Keratinocyte (primary cell): ENCODE results near the gene RNF212. TPM values are rescaled to one million over a fixed set of nuclear protein-coding genes. Genes with fewer than 3 reads are reported as not detected.
A peak's percentile ranks its signal among the peaks of the same experiment; 100 is the strongest.

Experiments
- DNase-seq: peaks from one replicate; pipeline ENCODE4 v3.0.0-alpha.2; 2011; ENCODE audit warnings: low read depth, missing footprints, low spot score
- FAIRE-seq: peaks from 2 replicates; lab custom pipeline; 2011; peaks lifted over from hg19 to GRCh38; lab: Jason Lieb, UNC
- H2AFZ ChIP-seq: 2 replicates; pipeline ENCODE4 v1.6.0; 2012; ENCODE audit warnings: low read length, control low read depth, inconsistent platforms; ENCODE audit not compliant: control insufficient read depth
- H3K27ac ChIP-seq: 2 replicates; pipeline ENCODE4 v1.5.1; 2011; ENCODE audit warnings: low read length; ENCODE audit not compliant: control insufficient read depth, insufficient read depth
- H3K27me3 ChIP-seq: 3 replicates; pipeline ENCODE4 v1.6.0; 2011; ENCODE audit warnings: low read length; ENCODE audit not compliant: control insufficient read depth, insufficient read depth; ENCODE audit errors: extremely low read depth
- H3K36me3 ChIP-seq, 2 experiments: 2 replicates in 1 of 2; 3 replicates in 1 of 2; pipeline ENCODE4 v1.5.1; 2011; ENCODE audit warnings: low read length in 2 of 2, mild to moderate bottlenecking in 1 of 2; ENCODE audit not compliant: control insufficient read depth in 2 of 2, insufficient read depth in 2 of 2; ENCODE audit errors: extremely low read depth in 1 of 2
- H3K4me1 ChIP-seq: 3 replicates; pipeline ENCODE4 v1.5.1; 2011; ENCODE audit warnings: low read length; ENCODE audit not compliant: control insufficient read depth, insufficient read depth; ENCODE audit errors: extremely low read depth
- H3K4me2 ChIP-seq: 3 replicates; pipeline ENCODE4 v1.6.0; 2011; ENCODE audit warnings: low read depth, low read length; ENCODE audit not compliant: control insufficient read depth, insufficient read depth; ENCODE audit errors: extremely low read depth
- H3K4me3 ChIP-seq, 3 experiments: fragments of 200-600 bp in 1 of 3; sonication (generic) in 1 of 3; 2 replicates in 2 of 3; 3 replicates in 1 of 3; pipeline ENCODE4 v1.5.1; 2011 to 2016; ENCODE audit warnings: low read length in 3 of 3, mild to moderate bottlenecking in 3 of 3, control low read depth in 2 of 3, inconsistent platforms in 1 of 3, low read depth in 1 of 3, mixed read lengths in 1 of 3, mixed run types in 1 of 3, moderate library complexity in 1 of 3; ENCODE audit not compliant: control insufficient read depth in 2 of 3, insufficient read depth in 2 of 3; ENCODE audit errors: extremely low read depth in 1 of 3
- H3K79me2 ChIP-seq: 2 replicates; pipeline ENCODE4 v1.6.0; 2012; ENCODE audit warnings: low read length; ENCODE audit not compliant: control insufficient read depth, insufficient read depth
- H3K9ac ChIP-seq: 3 replicates; pipeline ENCODE4 v1.6.0; 2011; ENCODE audit warnings: low read length; ENCODE audit not compliant: control insufficient read depth, insufficient read depth; ENCODE audit errors: extremely low read depth
- H3K9me1 ChIP-seq: 3 replicates; pipeline ENCODE4 v1.6.0; 2011; ENCODE audit warnings: low read length; ENCODE audit not compliant: control insufficient read depth, insufficient read depth; ENCODE audit errors: extremely low read depth
- H3K9me3 ChIP-seq: 2 replicates; pipeline ENCODE4 v1.5.1; 2012; ENCODE audit warnings: low read depth, low read length; ENCODE audit not compliant: control insufficient read depth
- H4K20me1 ChIP-seq: 3 replicates; pipeline ENCODE4 v1.6.0; 2011; ENCODE audit warnings: low read length; ENCODE audit not compliant: control insufficient read depth, insufficient read depth; ENCODE audit errors: extremely low read depth
- CTCF ChIP-seq, 3 experiments: IDR thresholded peaks in 1 of 3; conservative IDR thresholded peaks in 1 of 3; optimal IDR thresholded peaks in 1 of 3; 2 replicates in 2 of 3; 3 replicates in 1 of 3; pipeline versions ENCODE3 to v1.5.1; 2011; ENCODE audit warnings: low read length in 3 of 3, mild to moderate bottlenecking in 3 of 3, moderate library complexity in 2 of 3, control low read depth in 1 of 3, inconsistent platforms in 1 of 3; ENCODE audit not compliant: insufficient read depth in 2 of 3; ENCODE audit errors: extremely low read depth in 1 of 3
- EZH2 ChIP-seq: IDR thresholded peaks from one replicate; pipeline ENCODE4 v1.6.1; 2012; ENCODE audit warnings: inconsistent platforms, mild to moderate bottlenecking, low read length, moderate library complexity
- dilution Hi-C: fragments of 300-500 bp; cut with MboI; formaldehyde crosslinking; loops from one replicate; pipeline ENCODE4 v1.7.0; 2020; ENCODE audit warnings: low sequenced_read_pairs; ENCODE audit not compliant: extremely low pct_ligation_motif_present
- polyA plus RNA-seq, 5 experiments: library from polyadenylated mRNA; depleted of rRNA in 3 of 5; stranded (reverse) in 3 of 5; stranded (forward) in 1 of 5; unstranded in 1 of 5; fragments of >200 nt; gene quantifications; 1 replicate in 1 of 5; 2 replicates in 3 of 5; 3 replicates in 1 of 5; pipeline versions ENCODE4 v1.2.1 to v1.2.3, GENCODE V29; 2011 to 2012; ENCODE audit warnings: missing spikeins in 2 of 5, low read depth in 1 of 5, low replicate concordance in 1 of 5

Gene RNF212
- polyA plus RNA-seq, 1 donor (not counting 4 experiments of a cell fraction or from before 2014, with no cell fraction given), result 0.16 TPM

GRCh38 chr4:1122505-1122904 lies 9.1 kb upstream of the RNF212 start:
- H3K9me3 ChIP-seq, result no peaks in the 10 kb centered on the region
- DNase-seq (no peak), FAIRE-seq (no peak)
- TF ChIP-seq CTCF (optimal IDR thresholded peaks at IDR 0.05 in 1 of 3, IDR thresholded peaks at IDR 0.05 in 1 of 3, conservative IDR thresholded peaks at IDR 0.05 in 1 of 3; ENCODE audit: extremely low read depth in 1 of 3, insufficient read depth in 2 of 3, low read length in 3 of 3) (no peak), EZH2 (no peak)
- H3K27ac ChIP-seq, result no peak overlapping the region
- no peak overlapping the region for H2AFZ ChIP-seq
- dilution Hi-C loops, result no loop called here
- H4K20me1 ChIP-seq, result no peaks in the 10 kb centered on the region
- H3K4me2 ChIP-seq, result no peak overlapping the region
- H3K27me3 ChIP-seq, result no peaks in the 10 kb centered on the region
- H3K9ac ChIP-seq, result no peak overlapping the region
- H3K4me1 ChIP-seq, result no peaks in the 10 kb centered on the region
- no peaks in the 10 kb centered on the region for H3K9me1 ChIP-seq
- no peaks in the 10 kb centered on the region for H3K79me2 ChIP-seq
- H3K36me3 ChIP-seq, result no peaks in the 10 kb centered on the region
- H3K4me3 ChIP-seq, result no peak overlapping the region

- no peaks in the 10 kb centered on the region for H4K20me1 ChIP-seq
- no peak overlapping the region for H3K27ac ChIP-seq
- H3K36me3 ChIP-seq, result no peaks in the 10 kb centered on the region
- H3K9me1 ChIP-seq, result no peaks in the 10 kb centered on the region
- TF ChIP-seq EZH2 (no peak), CTCF (optimal IDR thresholded peaks at IDR 0.05 in 1 of 3, IDR thresholded peaks at IDR 0.05 in 1 of 3, conservative IDR thresholded peaks at IDR 0.05 in 1 of 3; ENCODE audit: extremely low read depth in 1 of 3, insufficient read depth in 2 of 3, low read length in 3 of 3) (peak in 2 of 3 experiments; percentile 1 to 10)
- dilution Hi-C loops, result no loop called here
- no peak overlapping the region for H3K4me3 ChIP-seq
- H3K27me3 ChIP-seq, result peaks cover 5% of the 10 kb centered on the region
- no peak overlapping the region for H2AFZ ChIP-seq
- H3K9me3 ChIP-seq, result no peaks in the 10 kb centered on the region
- no peak overlapping the region for H3K4me2 ChIP-seq
- DNase-seq (no peak), FAIRE-seq (peak; percentile 23)
- no peak overlapping the region for H3K9ac ChIP-seq
- no peaks in the 10 kb centered on the region for H3K79me2 ChIP-seq
- H3K4me1 ChIP-seq, result no peaks in the 10 kb centered on the region
Observed at GRCh38 chr4:1116838-1117237, 3.5 kb upstream of the RNF212 start.
